Gastroesophageal sphincter (tissue), 4 donors: ENCODE data around the gene PARP8. TPM values are rescaled to one million over a fixed set of nuclear protein-coding genes. Genes with fewer than 3 reads are reported as not detected.
A peak's percentile ranks its signal among the peaks of the same experiment; 100 is the strongest.

ENCODE experiments used
- ATAC-seq: fragments of 150-250 bp; one replicate; pipeline ENCODE4 v1.9.1; 2016; ENCODE audit warnings: mild to moderate bottlenecking, moderate library complexity
- H3K27ac ChIP-seq, 4 donors: fragments of 200-600 bp; sonication (generic) in 3 of 4; 1 replicate in 3 of 4; 2 replicates in 1 of 4; pipeline ENCODE4 v1.5.1; 2016 to 2019
- H3K27me3 ChIP-seq: fragments of 200-600 bp; sonication (generic); one replicate; pipeline ENCODE4 v1.5.1; 2019
- H3K36me3 ChIP-seq, 2 donors: fragments of 200-600 bp; sonication (generic); one replicate each; pipeline ENCODE4 v1.5.1; 2019; ENCODE audit warnings: control low read depth in 1 of 2
- H3K4me1 ChIP-seq, 3 donors: fragments of 200-600 bp; sonication (generic); 1 replicate in 2 of 3; 2 replicates in 1 of 3; pipeline ENCODE4 v1.5.1; 2016 to 2019; ENCODE audit warnings: control low read depth in 2 of 3
- H3K4me3 ChIP-seq, 2 donors: fragments of 200-600 bp; sonication (generic); one replicate each; pipeline ENCODE4 v1.5.1; 2019; ENCODE audit warnings: mild to moderate bottlenecking in 1 of 2, moderate library complexity in 1 of 2
- H3K9me3 ChIP-seq, 3 donors: fragments of 200-600 bp; sonication (generic); one replicate each; pipeline ENCODE4 v1.5.1; 2017 to 2019; ENCODE audit warnings: control low read depth in 2 of 3
- CTCF ChIP-seq, 4 experiments: fragments of 200-600 bp in 2 of 4; fragments of 450-650 bp in 2 of 4; sonication (generic) in 1 of 4; IDR thresholded peaks; one replicate each; pipeline ENCODE4 v1.5.1; 2017 to 2019; ENCODE audit warnings: antibody characterized with exemption in 4 of 4, mild to moderate bottlenecking in 2 of 4, moderate library complexity in 2 of 4
- EP300 ChIP-seq: sonication (generic); formaldehyde crosslinking; IDR thresholded peaks from one replicate; pipeline ENCODE4 v1.6.1; 2017; ENCODE audit warnings: antibody characterized with exemption, mild to moderate bottlenecking
- POLR2A ChIP-seq, 2 donors: fragments of 450-650 bp; IDR thresholded peaks; one replicate each; pipeline ENCODE4 v1.6.1; 2017; ENCODE audit warnings: antibody characterized with exemption in 2 of 2, mild to moderate bottlenecking in 2 of 2, moderate library complexity in 1 of 2
- POLR2AphosphoS5 ChIP-seq: sonication (generic); formaldehyde crosslinking; IDR thresholded peaks from one replicate; pipeline ENCODE4 v1.6.1; 2017; ENCODE audit warnings: antibody characterized with exemption
- whole genome bisulfite sequencing, 2 donors: methylation state at CpG; one replicate each; pipeline ENCODE4 v1.1.5; 2018; ENCODE audit warnings: low coverage in 1 of 2; 5-methylcytosine and 5-hydroxymethylcytosine counted together
- total RNA-seq, 4 donors: library from RNA; depleted of rRNA; stranded (reverse); fragments of >200 nt; gene quantifications; one replicate each; pipeline ENCODE4 v1.1.0, GENCODE V29; 2016

The PARP8 gene
- total RNA-seq, 4 donors from 2014 or later, result 3.9 to 43.1 (median 24.8) TPM

DNA sequence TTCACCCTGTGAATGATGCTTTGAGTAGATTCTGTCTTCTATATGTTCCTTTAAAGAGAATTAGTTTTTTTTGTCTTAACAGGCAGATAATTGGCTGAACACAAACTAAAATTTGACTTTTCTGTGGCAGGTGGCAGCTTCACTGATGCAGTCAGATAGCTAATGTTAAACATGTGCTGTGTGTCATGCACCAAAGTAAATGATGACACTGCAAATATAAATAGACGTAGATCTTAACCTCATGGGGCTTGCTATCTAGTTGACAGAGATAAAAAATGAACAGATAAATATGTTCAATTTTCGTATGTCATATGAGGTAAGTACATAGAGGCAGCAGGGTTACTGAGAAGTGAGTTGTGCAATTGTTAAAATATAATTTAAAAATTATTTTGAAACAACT lies 82.7 kb downstream of the PARP8 start:
- no peaks in the 10 kb centered on the region for H3K27me3 ChIP-seq
- no peak overlapping the region for H3K4me3 ChIP-seq
- ATAC-seq, result no peak

GRCh38 chr5:50749873-50750272 lies 83.4 kb downstream of the PARP8 start:
- WGBS, 2 donors, result 77 to 91% methylated on average over 3 of the region's 3 CpGs

More for the DNA sequence above, 82.7 kb downstream of the PARP8 start:
- Histone ChIP-seq H3K27ac (no peak overlapping the region), H3K4me1 (peaks cover 0 to 14% (median 0%) of the 10 kb centered on the region in 3 donors), H3K9me3 (no peaks in the 10 kb centered on the region), H3K36me3 (no peaks in the 10 kb centered on the region)
- TF ChIP-seq CTCF (IDR thresholded peaks at IDR 0.05) (no peak), POLR2A (IDR thresholded peaks at IDR 0.05) (no peak), POLR2AphosphoS5 (no peak), EP300 (no peak)
- WGBS, 2 donors, result 69 to 73% methylated on average over 2 of the region's 2 CpGs

DNA sequence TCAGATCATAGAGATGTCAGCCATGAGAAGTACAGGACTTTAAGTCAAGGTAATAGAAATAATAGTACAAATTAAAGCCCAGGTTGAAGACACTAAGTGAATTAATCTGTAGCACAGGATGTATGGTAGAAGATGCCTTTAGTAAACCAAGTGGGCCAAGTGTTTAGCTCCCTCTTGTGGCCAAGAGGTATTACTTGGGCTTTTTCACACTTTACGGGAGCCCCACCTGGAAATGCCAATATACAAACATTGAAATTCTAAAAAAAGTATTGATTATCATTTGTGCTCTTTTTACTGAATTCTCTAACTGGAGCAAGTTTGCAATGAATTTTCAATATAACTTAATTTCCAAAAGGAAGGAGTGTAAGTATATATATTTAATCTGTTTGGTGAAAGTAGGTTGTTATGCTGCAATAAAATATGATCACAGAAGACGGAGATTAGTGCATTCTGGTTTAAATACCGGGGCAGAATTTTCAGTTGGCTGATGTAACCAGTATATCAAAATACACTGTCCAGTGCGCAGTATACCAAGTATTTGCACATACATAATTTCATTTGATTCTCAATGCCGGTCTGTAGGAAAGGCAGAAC lies 84.7 kb downstream of the PARP8 start:
- H3K4me3 ChIP-seq, result no peak overlapping the region
- TF ChIP-seq CTCF (IDR thresholded peaks at IDR 0.05) (peak; percentile 62 to 73 (median 69)), POLR2AphosphoS5 (no peak), EP300 (no peak), POLR2A (IDR thresholded peaks at IDR 0.05) (no peak)
- H3K4me1 ChIP-seq, result no peaks in the 10 kb centered on the region
- H3K27ac ChIP-seq, result no peak overlapping the region
- 56 to 66% methylated on average over 5 of the region's 5 CpGs for WGBS, 2 donors
- no peaks in the 10 kb centered on the region for H3K27me3 ChIP-seq
- H3K9me3 ChIP-seq, result no peaks in the 10 kb centered on the region
- no peak for ATAC-seq
- H3K36me3 ChIP-seq, result no peaks in the 10 kb centered on the region

More at GRCh38 chr5:50749873-50750272, 83.4 kb downstream of the PARP8 start:
- Histone ChIP-seq H3K9me3 (no peaks in the 10 kb centered on the region), H3K36me3 (no peaks in the 10 kb centered on the region), H3K27me3 (no peaks in the 10 kb centered on the region), H3K4me1 (peaks cover 0 to 10% (median 0%) of the 10 kb centered on the region in 3 donors), H3K4me3 (no peak overlapping the region), H3K27ac (no peak overlapping the region)
- TF ChIP-seq POLR2A (IDR thresholded peaks at IDR 0.05), result no peak
- no peak for TF ChIP-seq POLR2AphosphoS5
- no peak for TF ChIP-seq CTCF (IDR thresholded peaks at IDR 0.05)
- TF ChIP-seq EP300, result no peak
- ATAC-seq, result no peak

DNA sequence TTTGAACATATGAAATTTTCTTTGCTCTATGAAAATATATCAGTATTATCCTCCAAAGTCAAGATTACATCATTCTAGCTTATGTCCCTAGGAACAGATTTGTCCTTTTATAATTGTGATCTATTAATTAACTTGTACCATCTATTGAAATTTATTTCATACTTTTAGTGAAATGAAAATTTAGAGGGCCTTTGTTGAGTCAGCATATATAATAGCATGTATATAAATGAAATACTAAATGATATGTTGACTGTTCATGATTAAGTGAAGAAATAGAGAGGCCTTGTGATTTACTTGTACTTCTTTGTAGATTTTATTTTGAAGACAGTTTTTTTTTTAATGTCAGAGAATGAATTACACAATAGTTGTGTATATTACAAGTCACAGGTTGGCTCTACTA lies 86.4 kb downstream of the PARP8 start:
- no peak for ATAC-seq
- H3K4me3 ChIP-seq, result no peak overlapping the region
- no peaks in the 10 kb centered on the region for H3K36me3 ChIP-seq
- no peak overlapping the region for H3K27ac ChIP-seq
- H3K4me1 ChIP-seq, result no peaks in the 10 kb centered on the region
- TF ChIP-seq EP300 (no peak), POLR2AphosphoS5 (no peak), POLR2A (IDR thresholded peaks at IDR 0.05) (no peak), CTCF (IDR thresholded peaks at IDR 0.05) (no peak)
- H3K27me3 ChIP-seq, result no peaks in the 10 kb centered on the region
- no peaks in the 10 kb centered on the region for H3K9me3 ChIP-seq

DNA sequence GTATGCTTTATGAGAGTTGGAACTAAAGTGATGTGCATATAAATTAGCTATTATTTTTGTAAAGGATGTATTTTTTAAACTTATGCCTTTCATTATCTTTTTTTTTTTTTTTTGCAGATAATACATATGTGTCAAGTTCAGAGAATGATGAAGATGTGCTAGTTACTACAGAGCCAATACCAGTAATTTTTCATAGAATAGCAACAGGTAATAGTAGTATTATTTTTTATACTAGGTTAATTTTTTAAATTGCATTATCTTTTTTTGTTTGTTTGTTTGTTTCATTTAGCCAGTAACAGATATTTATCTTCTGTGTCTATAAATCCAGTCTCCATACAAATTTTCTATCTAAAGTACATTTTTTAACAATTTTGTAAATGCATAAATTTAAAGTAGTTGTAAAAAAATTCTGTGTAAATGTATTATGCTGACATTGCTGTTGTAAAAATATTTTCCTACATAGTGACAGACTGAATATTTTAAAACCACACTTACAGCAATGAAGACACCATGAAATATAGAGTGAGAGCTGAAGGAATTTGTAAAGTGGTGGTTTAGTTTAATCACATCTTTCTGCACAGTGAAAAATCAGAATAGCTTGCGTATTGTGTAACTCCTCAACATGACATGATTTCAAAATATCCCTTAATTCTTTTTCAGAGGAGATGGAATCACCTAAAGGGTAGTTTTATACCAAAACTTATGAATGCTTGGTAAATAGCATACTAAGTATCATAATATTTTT lies 93.3 kb downstream of the PARP8 start:
- no peaks in the 10 kb centered on the region for H3K9me3 ChIP-seq
- peaks cover 0 to 8% of the 10 kb centered on the region in 2 donors for H3K36me3 ChIP-seq
- H3K27me3 ChIP-seq, result no peaks in the 10 kb centered on the region
- H3K4me3 ChIP-seq, result no peak overlapping the region
- ATAC-seq, result no peak
- WGBS, 2 donors, result 71 to 81% methylated on average over 1 of the region's 1 CpG
- H3K4me1 ChIP-seq, result no peaks in the 10 kb centered on the region
- TF ChIP-seq POLR2AphosphoS5, result no peak
- no peak for TF ChIP-seq CTCF (IDR thresholded peaks at IDR 0.05)
- no peak for TF ChIP-seq EP300
- TF ChIP-seq POLR2A (IDR thresholded peaks at IDR 0.05), result no peak
- no peak overlapping the region for H3K27ac ChIP-seq
